Stromal cell of bone marrow (primary cell): ENCODE measurements around the gene KIF26A.

Experiments used
- DNase-seq: peaks from one replicate; pipeline ENCODE4 v3.0.0-alpha.2; 2012; ENCODE audit warnings: low read depth

The KIF26A gene

GRCh38 chr14:104112609-104113571, 25.5 kb upstream of the KIF26A start:
- DNase-seq, result no peak

- DNase-seq, result no peak
These were observed 24.6 kb upstream of the KIF26A start for GRCh38 chr14:104113631-104114420.

- no peak for DNase-seq
These were observed 23.8 kb upstream of the KIF26A start for GRCh38 chr14:104114421-104115130.

- DNase-seq, result no peak
These were observed 23.2 kb upstream of the KIF26A start for GRCh38 chr14:104115131-104115600.

- DNase-seq, result no peak
These were observed 22.6 kb upstream of the KIF26A start for GRCh38 chr14:104115691-104116287.

- no peak for DNase-seq
These were observed 22.1 kb upstream of the KIF26A start for GRCh38 chr14:104116288-104116755.

- DNase-seq, result no peak
These were observed 21.5 kb upstream of the KIF26A start for GRCh38 chr14:104116756-104117340.

- DNase-seq, result no peak
These were observed 20.9 kb upstream of the KIF26A start for GRCh38 chr14:104117341-104118005.

GRCh38 chr14:104118006-104118844, 20.2 kb upstream of the KIF26A start:
- no peak for DNase-seq

GRCh38 chr14:104119119-104119487, 19.3 kb upstream of the KIF26A start:
- DNase-seq, result no peak

- DNase-seq, result no peak
These were observed 18.7 kb upstream of the KIF26A start for GRCh38 chr14:104119488-104120251.

GRCh38 chr14:104120281-104120741, 18.1 kb upstream of the KIF26A start:
- no peak for DNase-seq

GRCh38 chr14:104121142-104121541, 17.2 kb upstream of the KIF26A start:
- no peak for DNase-seq

- no peak for DNase-seq
These were observed 14.5 kb upstream of the KIF26A start for GRCh38 chr14:104123879-104124278.

GRCh38 chr14:104125011-104125410, 13.4 kb upstream of the KIF26A start:
- no peak for DNase-seq

- no peak for DNase-seq
These were observed 11.6 kb upstream of the KIF26A start for GRCh38 chr14:104126753-104127152.

- DNase-seq, result no peak
These were observed 9.4 kb upstream of the KIF26A start for GRCh38 chr14:104128981-104129380.

- no peak for DNase-seq
These were observed 8.8 kb upstream of the KIF26A start for GRCh38 chr14:104129556-104129955.
